Endothelial cell of umbilical vein (primary cell): ENCODE measurements around the gene EYS. TPM values are rescaled to one million over a fixed set of nuclear protein-coding genes. Genes with fewer than 3 reads are reported as not detected.

Experiments used
- BruUV-seq: library from RNA; stranded (reverse); fragments of 400-500 nt; replicated peaks from 2 replicates; lab custom pipeline; 2021; lab: Mats Ljungman, UMichigan
- CTCF ChIA-PET: fragments of 300-600, 350-600 bp; sonication (Branson Sonifier 250); formaldehyde crosslinking; loops from one replicate; lab custom pipeline; 2021; ENCODE audit warnings: antibody characterized with exemption, inconsistent platforms; lab: Charles Lee
- POLR2A ChIA-PET: fragments of 300-600, 350-600 bp; sonication (Branson Sonifier 250); formaldehyde crosslinking; loops from one replicate; lab custom pipeline; 2021; ENCODE audit warnings: antibody characterized with exemption, inconsistent platforms; lab: Charles Lee
- DNase-seq: peaks from one replicate; pipeline ENCODE4 v3.0.0-alpha.2; 2011; ENCODE audit warnings: low read depth, low spot score
- FAIRE-seq: peaks from 2 replicates; lab custom pipeline; 2011; peaks lifted over from hg19 to GRCh38; lab: Jason Lieb, UNC
- H2AFZ ChIP-seq: 2 replicates; pipeline ENCODE4 v1.6.0; 2012; ENCODE audit warnings: low read depth, low read length, control low read depth, inconsistent platforms
- H3K27ac ChIP-seq: 2 replicates; pipeline ENCODE4 v1.5.1; 2011; ENCODE audit warnings: low read depth, mild to moderate bottlenecking, control low read depth, low read length, moderate library complexity; ENCODE audit not compliant: insufficient read depth
- H3K27me3 ChIP-seq, 2 experiments: 2 replicates each; pipeline versions ENCODE4 v1.6.0 to v1.6.1; 2011; ENCODE audit warnings: low read length in 2 of 2, mixed read lengths in 1 of 2; ENCODE audit not compliant: control insufficient read depth in 2 of 2, insufficient read depth in 2 of 2
- H3K36me3 ChIP-seq, 2 experiments: 2 replicates in 1 of 2; 3 replicates in 1 of 2; pipeline ENCODE4 v1.5.1; 2011; ENCODE audit warnings: low read length in 2 of 2, mild to moderate bottlenecking in 1 of 2, moderate library complexity in 1 of 2; ENCODE audit not compliant: control insufficient read depth in 2 of 2, insufficient read depth in 2 of 2; ENCODE audit errors: extremely low read depth in 1 of 2
- H3K4me1 ChIP-seq: 3 replicates; pipeline ENCODE4 v1.5.1; 2011; ENCODE audit warnings: mild to moderate bottlenecking, low read length; ENCODE audit not compliant: control insufficient read depth, insufficient read depth; ENCODE audit errors: extremely low read depth
- H3K4me2 ChIP-seq: 2 replicates; pipeline ENCODE4 v1.6.1; 2011; ENCODE audit warnings: low read length, control low read depth, mixed read lengths; ENCODE audit not compliant: insufficient read depth
- H3K4me3 ChIP-seq, 3 experiments: fragments of 200-600 bp in 1 of 3; sonication (generic), shearing (Covaris generic) in 1 of 3; replicated peaks in 1 of 3; 2 replicates each; pipeline ENCODE4 v1.5.1; 2011 to 2016; ENCODE audit warnings: control low read depth in 3 of 3, low read length in 3 of 3, mild to moderate bottlenecking in 2 of 3, inconsistent platforms in 1 of 3, low read depth in 1 of 3, moderate library complexity in 1 of 3; ENCODE audit not compliant: insufficient read depth in 1 of 3
- H3K79me2 ChIP-seq: 2 replicates; pipeline ENCODE4 v1.6.0; 2012; ENCODE audit warnings: low read length, inconsistent platforms; ENCODE audit not compliant: control insufficient read depth, insufficient read depth
- H3K9ac ChIP-seq: replicated peaks from 2 replicates; pipeline ENCODE3; 2011; ENCODE audit warnings: low read length, control low read depth; ENCODE audit not compliant: insufficient read depth; ENCODE audit errors: extremely low read depth
- H3K9me1 ChIP-seq: replicated peaks from 3 replicates; pipeline ENCODE4 v1.6.0; 2011; ENCODE audit warnings: mild to moderate bottlenecking, low read length; ENCODE audit not compliant: control insufficient read depth, insufficient read depth; ENCODE audit errors: extremely low read depth
- H3K9me3 ChIP-seq: replicated peaks from 2 replicates; pipeline ENCODE4 v1.5.1; 2012; ENCODE audit warnings: low read length, inconsistent platforms; ENCODE audit not compliant: control insufficient read depth, insufficient read depth
- H4K20me1 ChIP-seq: replicated peaks from 2 replicates; pipeline ENCODE3; 2011; ENCODE audit warnings: mild to moderate bottlenecking, low read length; ENCODE audit not compliant: control insufficient read depth, insufficient read depth; ENCODE audit errors: extremely low read depth
- CTCF ChIP-seq, 2 donors: IDR thresholded peaks; 1 replicate in 1 of 2; 2 replicates in 1 of 2; pipeline ENCODE4 v1.5.1; 2011; ENCODE audit warnings: low read length in 2 of 2, mild to moderate bottlenecking in 2 of 2, moderate library complexity in 2 of 2, control low read depth in 1 of 2, inconsistent platforms in 1 of 2, low read depth in 1 of 2; ENCODE audit not compliant: insufficient read depth in 1 of 2; ENCODE audit errors: extremely low read depth in 1 of 2
- EZH2 ChIP-seq: IDR thresholded peaks from 2 replicates; pipeline ENCODE4 v1.6.1; 2012; ENCODE audit warnings: borderline replicate concordance, low read depth, mild to moderate bottlenecking, moderate library complexity, low read length, inconsistent platforms; ENCODE audit not compliant: severe bottlenecking
- FOS ChIP-seq: IDR thresholded peaks from 2 replicates; pipeline ENCODE4 v1.6.1; 2011; ENCODE audit warnings: mild to moderate bottlenecking, low read length, moderate library complexity, borderline replicate concordance; ENCODE audit not compliant: insufficient read depth
- GATA2 ChIP-seq: IDR thresholded peaks from 2 replicates; pipeline ENCODE4 v1.7.0; 2011; ENCODE audit warnings: low read depth, mild to moderate bottlenecking, moderate library complexity, mixed read lengths, low read length; ENCODE audit not compliant: insufficient read length, insufficient read depth
- JUN ChIP-seq: IDR thresholded peaks from 2 replicates; pipeline ENCODE4 v1.6.1; 2011; ENCODE audit warnings: borderline replicate concordance, low read depth; ENCODE audit not compliant: insufficient read length, insufficient read depth
- MYC ChIP-seq: IDR thresholded peaks from one replicate; pipeline ENCODE4 v1.6.1; 2011; ENCODE audit warnings: mild to moderate bottlenecking, low read depth, low read length
- POLR2A ChIP-seq: IDR thresholded peaks from 2 replicates; pipeline ENCODE4 v1.6.1; 2012; ENCODE audit warnings: low read depth, mild to moderate bottlenecking, control low read depth, low read length
- POLR2AphosphoS5 ChIP-seq: IDR thresholded peaks from 2 replicates; pipeline ENCODE4 v1.6.1; 2012; ENCODE audit warnings: low read depth, mild to moderate bottlenecking, control low read depth, low read length, moderate library complexity; ENCODE audit not compliant: insufficient read depth
- dilution Hi-C: fragments of 300-500 bp; cut with MboI; formaldehyde crosslinking; loops from one replicate; pipeline ENCODE4 v1.15.0; 2019; ENCODE audit warnings: low sequenced_read_pairs; ENCODE audit not compliant: extremely low pct_ligation_motif_present
- intact Hi-C: fragments of 100-400 bp; cut with micrococcal nuclease; formaldehyde crosslinking; loops from one replicate; pipeline ENCODE4 v1.10.0; 2022
- polyA plus RNA-seq, 4 experiments: library from polyadenylated mRNA; depleted of rRNA in 3 of 4; stranded (reverse) in 3 of 4; unstranded in 1 of 4; fragments of >200 nt; gene quantifications; 2 replicates each; pipeline versions ENCODE4 v1.2.1 to v1.2.3, GENCODE V29; 2011 to 2012; ENCODE audit warnings: missing spikeins in 1 of 4
- total RNA-seq: library from RNA; stranded (reverse); gene quantifications from 2 replicates; pipeline ENCODE4 v1.2.3, GENCODE V29; 2021
- TF ChIP-seq, protein P1 (sequence below): IDR thresholded peaks from 2 replicates; pipeline ENCODE4 v1.6.1; 2011; ENCODE audit not compliant: insufficient read depth, insufficient read length

EYS gene
- total and polyA plus RNA-seq, 2 donors (not counting 3 experiments of a cell fraction or from before 2014, with no cell fraction given): 0.01 to 0.27 TPM

DNA sequence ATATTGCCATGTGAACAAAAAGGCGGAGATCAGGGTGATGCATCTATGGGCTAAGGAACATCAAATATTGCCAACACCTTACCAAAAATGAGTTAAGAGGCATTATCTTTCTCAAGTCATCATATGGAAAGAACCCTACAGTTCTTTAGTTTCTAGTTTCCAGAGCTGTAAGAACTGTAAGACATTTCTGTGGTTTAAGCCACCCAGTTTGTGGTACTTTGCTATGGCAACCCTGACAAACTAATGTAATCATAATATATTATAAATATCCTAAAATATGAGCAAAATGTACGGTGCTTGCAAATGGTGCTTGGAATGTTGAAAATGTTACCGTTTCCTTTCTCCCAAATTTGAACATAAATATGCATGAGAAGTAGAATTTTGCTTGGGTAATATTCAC, 1721.8 kb downstream of the EYS start:
- FAIRE-seq: no peak
- BruUV-seq: no TSS peak

GRCh38 chr6:63975699-63976098, 1731.3 kb downstream of the EYS start:
- no peaks in the 10 kb centered on the region for H3K27me3 ChIP-seq
- H3K9ac ChIP-seq: no peak overlapping the region
- no peak for DNase-seq
- intact Hi-C loops (no loop called here), dilution Hi-C loops (no loop called here)
- H3K4me3 ChIP-seq: no peak overlapping the region
- no peaks in the 10 kb centered on the region for H3K4me1 ChIP-seq
- no peaks in the 10 kb centered on the region for H3K9me1 ChIP-seq
- POLR2A ChIA-PET: no interaction called here
- FAIRE-seq: no peak
- BruUV-seq: no TSS peak
- CTCF ChIA-PET: no interaction called here
- no peak overlapping the region for H3K27ac ChIP-seq
- H2AFZ ChIP-seq: no peak overlapping the region
- TF ChIP-seq FOS (no peak), GATA2 (no peak), EZH2 (no peak), JUN (no peak), CTCF (IDR thresholded peaks at IDR 0.05; ENCODE audit: extremely low read depth in 1 of 2, insufficient read depth in 1 of 2, low read depth in 1 of 2, low read length in 2 of 2) (no peak), POLR2AphosphoS5 (no peak), POLR2A (no peak), MYC (no peak)
- TF ChIP-seq, protein P1, sequence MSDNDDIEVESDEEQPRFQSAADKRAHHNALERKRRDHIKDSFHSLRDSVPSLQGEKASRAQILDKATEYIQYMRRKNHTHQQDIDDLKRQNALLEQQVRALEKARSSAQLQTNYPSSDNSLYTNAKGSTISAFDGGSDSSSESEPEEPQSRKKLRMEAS: no peak
- no peaks in the 10 kb centered on the region for H3K36me3 ChIP-seq
- no peak overlapping the region for H3K4me2 ChIP-seq
- no peaks in the 10 kb centered on the region for H3K79me2 ChIP-seq
- no peaks in the 10 kb centered on the region for H4K20me1 ChIP-seq
- no peaks in the 10 kb centered on the region for H3K9me3 ChIP-seq

More for the DNA sequence above, 1721.8 kb downstream of the EYS start:
- no peak for DNase-seq
- intact Hi-C loops: no loop called here
- dilution Hi-C loops: no loop called here
- Histone ChIP-seq H3K36me3 (no peaks in the 10 kb centered on the region), H2AFZ (no peak overlapping the region), H3K4me1 (no peaks in the 10 kb centered on the region), H4K20me1 (no peaks in the 10 kb centered on the region), H3K27me3 (no peaks in the 10 kb centered on the region), H3K4me2 (no peak overlapping the region), H3K9me1 (no peaks in the 10 kb centered on the region), H3K9ac (no peak overlapping the region), H3K9me3 (no peaks in the 10 kb centered on the region), H3K27ac (no peak overlapping the region), H3K79me2 (no peaks in the 10 kb centered on the region), H3K4me3 (no peak overlapping the region)
- ChIA-PET CTCF (no interaction called here), POLR2A (no interaction called here)
- no peak for TF ChIP-seq CTCF (IDR thresholded peaks at IDR 0.05; ENCODE audit: extremely low read depth in 1 of 2, insufficient read depth in 1 of 2, low read depth in 1 of 2, low read length in 2 of 2)
- TF ChIP-seq FOS: no peak
- TF ChIP-seq POLR2A: no peak
